Tibial nerve (tissue), 4 donors: ENCODE data around the gene NELFB.
A peak's percentile ranks its signal among the peaks of the same experiment; 100 is the strongest.

Experiments
- EP300 ChIP-seq, 2 donors: sonication (generic); formaldehyde crosslinking; IDR thresholded peaks; one replicate each; pipeline ENCODE4 v1.6.1; 2017; ENCODE audit warnings: antibody characterized with exemption in 2 of 2, mild to moderate bottlenecking in 1 of 2
- TF ChIP-seq, protein P1 (sequence below), 5 experiments: fragments of 200-600 bp in 3 of 5; fragments of 450-650 bp in 2 of 5; sonication (generic) in 3 of 5; IDR thresholded peaks; one replicate each; pipeline ENCODE4 v1.5.1; 2016 to 2019; ENCODE audit warnings: antibody characterized with exemption in 5 of 5, mild to moderate bottlenecking in 3 of 5, moderate library complexity in 2 of 5

DNA sequence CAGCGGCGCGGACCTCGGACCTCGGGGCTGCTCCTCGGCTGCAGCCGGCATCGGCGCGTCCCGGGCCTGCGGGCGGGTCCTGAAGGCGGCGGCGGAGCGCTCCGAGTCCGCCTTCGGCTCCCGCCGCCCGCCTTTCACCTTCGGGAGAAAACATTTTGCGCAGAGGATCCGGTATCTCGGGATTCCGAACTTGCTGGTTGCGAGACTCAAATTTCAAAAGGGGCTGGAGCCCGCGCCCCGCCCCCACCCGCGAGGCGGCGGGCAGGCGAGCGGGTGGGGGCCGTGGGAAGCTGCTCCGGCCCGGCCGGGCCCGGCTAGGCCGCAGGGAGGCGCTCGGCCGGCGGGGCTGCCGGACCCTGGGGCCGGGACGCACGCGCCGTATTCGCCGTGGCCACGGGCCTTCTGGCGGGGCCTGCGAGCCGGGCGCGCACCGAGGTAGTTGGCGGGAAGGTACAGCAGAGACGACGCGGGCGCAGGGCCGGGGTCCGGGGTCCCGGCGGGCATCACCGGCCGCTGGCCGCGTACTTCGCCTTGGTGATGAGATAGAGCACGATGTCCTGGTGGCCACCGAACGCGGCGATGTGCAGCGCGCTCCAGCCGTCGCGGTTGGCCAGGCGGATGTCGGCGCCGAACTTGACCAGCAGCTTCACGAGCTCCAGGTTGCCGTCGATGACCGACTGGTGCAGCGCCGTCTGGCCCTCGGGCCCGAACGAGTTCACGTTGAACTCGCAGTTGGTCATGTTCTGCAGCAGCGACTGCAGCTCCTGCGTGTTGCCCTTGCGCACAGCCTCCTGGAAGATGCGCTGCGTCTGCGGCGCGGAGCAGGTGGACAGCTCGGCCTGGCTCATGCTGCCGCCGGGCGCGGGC is 46.2 kb downstream of the NELFB start:
- TF ChIP-seq, protein P1, sequence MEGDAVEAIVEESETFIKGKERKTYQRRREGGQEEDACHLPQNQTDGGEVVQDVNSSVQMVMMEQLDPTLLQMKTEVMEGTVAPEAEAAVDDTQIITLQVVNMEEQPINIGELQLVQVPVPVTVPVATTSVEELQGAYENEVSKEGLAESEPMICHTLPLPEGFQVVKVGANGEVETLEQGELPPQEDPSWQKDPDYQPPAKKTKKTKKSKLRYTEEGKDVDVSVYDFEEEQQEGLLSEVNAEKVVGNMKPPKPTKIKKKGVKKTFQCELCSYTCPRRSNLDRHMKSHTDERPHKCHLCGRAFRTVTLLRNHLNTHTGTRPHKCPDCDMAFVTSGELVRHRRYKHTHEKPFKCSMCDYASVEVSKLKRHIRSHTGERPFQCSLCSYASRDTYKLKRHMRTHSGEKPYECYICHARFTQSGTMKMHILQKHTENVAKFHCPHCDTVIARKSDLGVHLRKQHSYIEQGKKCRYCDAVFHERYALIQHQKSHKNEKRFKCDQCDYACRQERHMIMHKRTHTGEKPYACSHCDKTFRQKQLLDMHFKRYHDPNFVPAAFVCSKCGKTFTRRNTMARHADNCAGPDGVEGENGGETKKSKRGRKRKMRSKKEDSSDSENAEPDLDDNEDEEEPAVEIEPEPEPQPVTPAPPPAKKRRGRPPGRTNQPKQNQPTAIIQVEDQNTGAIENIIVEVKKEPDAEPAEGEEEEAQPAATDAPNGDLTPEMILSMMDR (IDR thresholded peaks at IDR 0.05), result peak in 2 of 5 experiments; percentile 9 to 22
- no peak for TF ChIP-seq EP300 (IDR thresholded peaks at IDR 0.05)
